Measurements from ENCODE around the gene RALGPS1. TPM values are rescaled to one million over a fixed set of nuclear protein-coding genes. Genes with fewer than 3 reads are reported as not detected.

RALGPS1 gene
- total and polyA plus RNA-seq, 2 donors (not counting 1 experiment from before 2014, with no cell fraction given): 19.7 to 39.9 TPM

DNA sequence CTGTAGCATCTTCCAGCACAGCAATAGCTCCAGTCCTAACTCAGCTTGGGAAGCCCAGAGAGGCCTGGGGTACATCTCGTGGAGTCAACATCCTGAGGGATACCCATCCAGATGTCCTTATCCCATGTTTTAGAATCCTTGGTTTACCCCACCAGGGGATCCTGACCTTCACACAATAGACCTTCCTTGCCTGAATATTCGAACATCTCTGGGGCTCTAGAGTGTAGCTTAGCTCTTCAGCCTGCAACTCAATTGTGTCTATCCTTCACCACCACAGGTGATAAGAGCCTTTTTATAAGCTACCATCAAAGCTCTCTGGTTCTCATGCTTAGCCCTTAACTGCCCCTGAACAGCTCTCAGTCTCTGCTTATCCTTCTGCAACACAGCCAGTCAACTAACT, 7.5 kb upstream of the RALGPS1 start:
- peaks cover 0 to 5% (median 5%) of the 10 kb centered on the region in 3 donors for H3K9me3 ChIP-seq (ENCODE audit: control extremely low read depth in 1 of 3, control insufficient read depth in 2 of 3, insufficient read depth in 1 of 3, low read length in 2 of 3)
- H3K4me3 Mint-ChIP-seq: no peak overlapping the region
- H3K4me3 ChIP-seq (ENCODE audit: control extremely low read depth in 1 of 5, extremely low read depth in 1 of 5, insufficient read depth in 1 of 5, low read depth in 2 of 5, low read length in 4 of 5): no peak overlapping the region
- H3K79me2 ChIP-seq (ENCODE audit: control insufficient read depth, insufficient read depth, low read length): no peaks in the 10 kb centered on the region
- 75% methylated on average over 2 of the region's 2 CpGs for WGBS (ENCODE audit: insufficient coverage)
- no peak overlapping the region for H3K27ac Mint-ChIP-seq
- no peak overlapping the region for H3K27ac ChIP-seq (ENCODE audit: low read length in 2 of 2)
- H3K27me3 Mint-ChIP-seq: peaks cover 40% of the 10 kb centered on the region
- CTCF ChIA-PET: no interaction called here
- H4K20me1 ChIP-seq (ENCODE audit: control insufficient read depth, insufficient read depth, low read length, poor library complexity, severe bottlenecking): no peaks in the 10 kb centered on the region
- H3K4me1 Mint-ChIP-seq: no peaks in the 10 kb centered on the region
- H3K27me3 ChIP-seq (replicated peaks in 1 of 4; ENCODE audit: control extremely low read depth in 1 of 4, control insufficient read depth in 3 of 4, insufficient read depth in 4 of 4, low read length in 3 of 4): peaks cover 0 to 9% (median 0%) of the 10 kb centered on the region in 4 experiments
- H2AFZ ChIP-seq (ENCODE audit: insufficient read depth, low read depth, low read length, poor library complexity, severe bottlenecking): no peak overlapping the region
- POLR2A ChIA-PET: no interaction called here
- no peak overlapping the region for H3K9ac ChIP-seq (ENCODE audit: low read length)
- no peaks in the 10 kb centered on the region for H3K36me3 ChIP-seq (replicated peaks in 1 of 2; ENCODE audit: control extremely low read depth in 1 of 2, control insufficient read depth in 1 of 2, extremely low read depth in 1 of 2, insufficient read depth in 2 of 2, low read length in 1 of 2)
- H3K4me1 ChIP-seq (ENCODE audit: control insufficient read depth in 2 of 2, insufficient read depth in 2 of 2, low read length in 2 of 2): no peaks in the 10 kb centered on the region
- DNase-seq (no peak), ATAC-seq (ENCODE audit: low read depth) (no peak)
- intact Hi-C loops (cut with micrococcal nuclease): no loop called here
- no peak overlapping the region for H3K4me2 ChIP-seq (replicated peaks; ENCODE audit: low read depth, low read length, poor library complexity, severe bottlenecking)
- no peaks in the 10 kb centered on the region for H3K9me3 Mint-ChIP-seq (ENCODE audit: insufficient read depth)
- TF ChIP-seq, protein P1, sequence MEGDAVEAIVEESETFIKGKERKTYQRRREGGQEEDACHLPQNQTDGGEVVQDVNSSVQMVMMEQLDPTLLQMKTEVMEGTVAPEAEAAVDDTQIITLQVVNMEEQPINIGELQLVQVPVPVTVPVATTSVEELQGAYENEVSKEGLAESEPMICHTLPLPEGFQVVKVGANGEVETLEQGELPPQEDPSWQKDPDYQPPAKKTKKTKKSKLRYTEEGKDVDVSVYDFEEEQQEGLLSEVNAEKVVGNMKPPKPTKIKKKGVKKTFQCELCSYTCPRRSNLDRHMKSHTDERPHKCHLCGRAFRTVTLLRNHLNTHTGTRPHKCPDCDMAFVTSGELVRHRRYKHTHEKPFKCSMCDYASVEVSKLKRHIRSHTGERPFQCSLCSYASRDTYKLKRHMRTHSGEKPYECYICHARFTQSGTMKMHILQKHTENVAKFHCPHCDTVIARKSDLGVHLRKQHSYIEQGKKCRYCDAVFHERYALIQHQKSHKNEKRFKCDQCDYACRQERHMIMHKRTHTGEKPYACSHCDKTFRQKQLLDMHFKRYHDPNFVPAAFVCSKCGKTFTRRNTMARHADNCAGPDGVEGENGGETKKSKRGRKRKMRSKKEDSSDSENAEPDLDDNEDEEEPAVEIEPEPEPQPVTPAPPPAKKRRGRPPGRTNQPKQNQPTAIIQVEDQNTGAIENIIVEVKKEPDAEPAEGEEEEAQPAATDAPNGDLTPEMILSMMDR (IDR thresholded peaks at IDR 0.05): no peak
- TF ChIP-seq EZH2 (IDR thresholded peaks at IDR 0.05; ENCODE audit: borderline replicate concordance, insufficient read depth, low read depth, low read length, poor library complexity, severe bottlenecking): no peak

DNA sequence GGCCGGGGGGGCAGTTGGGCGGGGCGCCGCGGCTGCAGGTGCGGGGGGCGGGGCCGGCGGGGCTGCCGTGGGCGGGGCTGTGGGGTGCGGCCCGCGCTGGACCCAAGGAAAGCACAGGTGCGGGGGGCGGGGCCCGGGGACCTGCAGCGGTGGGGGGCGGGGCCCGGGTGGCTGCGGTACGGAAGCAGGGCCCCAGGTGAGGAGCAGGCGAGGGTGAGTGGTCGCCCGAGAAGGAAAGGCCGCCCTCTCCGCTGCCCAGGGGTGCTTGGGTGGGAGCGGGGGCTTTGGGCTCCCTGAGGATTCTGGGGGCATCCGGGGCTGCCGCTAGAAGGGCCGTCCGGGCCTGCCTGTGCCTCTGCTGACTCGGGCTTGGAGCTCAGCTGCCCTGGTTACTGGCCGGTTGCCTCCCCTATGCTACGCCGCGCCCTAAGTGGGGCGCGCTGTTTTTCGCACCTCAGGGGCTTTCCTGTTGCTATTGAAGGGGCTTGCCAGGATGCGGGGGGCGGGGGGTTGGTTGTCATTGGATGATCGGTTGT, 767 bp downstream of the RALGPS1 start:
- Histone ChIP-seq H3K36me3 (replicated peaks in 1 of 2; ENCODE audit: control extremely low read depth in 1 of 2, control insufficient read depth in 1 of 2, extremely low read depth in 1 of 2, insufficient read depth in 2 of 2, low read length in 1 of 2) (no peaks in the 10 kb centered on the region), H3K79me2 (ENCODE audit: control insufficient read depth, insufficient read depth, low read length) (peaks cover 11% of the 10 kb centered on the region), H3K9ac (ENCODE audit: low read length) (peak overlapping the region; percentile 36), H2AFZ (ENCODE audit: insufficient read depth, low read depth, low read length, poor library complexity, severe bottlenecking) (peak overlapping the region; percentile 81), H4K20me1 (ENCODE audit: control insufficient read depth, insufficient read depth, low read length, poor library complexity, severe bottlenecking) (peaks cover 24% of the 10 kb centered on the region), H3K27ac (ENCODE audit: low read length in 2 of 2) (peak overlapping the region in 1 of 2 donors; percentile 24), H3K4me3 (ENCODE audit: control extremely low read depth in 1 of 5, extremely low read depth in 1 of 5, insufficient read depth in 1 of 5, low read depth in 2 of 5, low read length in 4 of 5) (peak overlapping the region in 4 of 5 experiments; percentile 22 to 63 (median 42)), H3K4me1 (ENCODE audit: control insufficient read depth in 2 of 2, insufficient read depth in 2 of 2, low read length in 2 of 2) (peaks cover 3 to 13% of the 10 kb centered on the region in 2 donors), H3K9me3 (ENCODE audit: control extremely low read depth in 1 of 3, control insufficient read depth in 2 of 3, insufficient read depth in 1 of 3, low read length in 2 of 3) (peaks cover 0 to 5% (median 5%) of the 10 kb centered on the region in 3 donors), H3K4me2 (replicated peaks; ENCODE audit: low read depth, low read length, poor library complexity, severe bottlenecking) (peak overlapping the region; percentile 91), H3K27me3 (replicated peaks in 1 of 4; ENCODE audit: control extremely low read depth in 1 of 4, control insufficient read depth in 3 of 4, insufficient read depth in 4 of 4, low read length in 3 of 4) (peaks cover 0 to 3% (median 0%) of the 10 kb centered on the region in 4 experiments)
- peaks cover 15% of the 10 kb centered on the region for H3K27me3 Mint-ChIP-seq
- ATAC-seq (ENCODE audit: low read depth) (peak; percentile 26), DNase-seq (peak; percentile 74)
- H3K9me3 Mint-ChIP-seq (ENCODE audit: insufficient read depth): no peaks in the 10 kb centered on the region
- no peak for TF ChIP-seq EZH2 (IDR thresholded peaks at IDR 0.05; ENCODE audit: borderline replicate concordance, insufficient read depth, low read depth, low read length, poor library complexity, severe bottlenecking)
- TF ChIP-seq, protein P1 (IDR thresholded peaks at IDR 0.05): no peak
- H3K27ac Mint-ChIP-seq: peak overlapping the region; percentile 72
- 3% methylated on average over 41 of the region's 43 CpGs for WGBS (ENCODE audit: insufficient coverage)
- ChIA-PET CTCF (interaction anchor here (1.1 to 1.4 kb wide), 2 partner anchors 26 to 482 kb away, joined by 3 to 5 read pairs; partner anchors contain the start of gene SLC2A8), POLR2A (no interaction called here)
- intact Hi-C loops (cut with micrococcal nuclease): loop anchor here (1.0 to 2.0 kb wide), 2 partner anchors 193 to 251 kb away; no protein-coding TSS in a partner anchor
- H3K4me1 Mint-ChIP-seq: peaks cover 12% of the 10 kb centered on the region
- H3K4me3 Mint-ChIP-seq: peak overlapping the region; percentile 79

All from B cell (primary cell).